MV-4-11 (cell line): ENCODE results near the gene ZFP69B.

Experiments used
- DNase-seq: peaks from one replicate; lab custom pipeline; 2025; lab: John Stamatoyannopoulos, UW

The ZFP69B gene

GRCh38 chr1:40449684-40450494, at the start of gene ZFP69B:
Gene ZFP69B (plus strand): TSS chr1:40450476. CDS start chr1:40450962, 486 bp downstream.
- peak; percentile 85 for DNase-seq

GRCh38 chr1:40401473-40402201, 48.6 kb upstream of the ZFP69B start:
- peak; percentile 67 for DNase-seq

GRCh38 chr1:40404670-40405462, 45.4 kb upstream of the ZFP69B start:
- peak; percentile 60 for DNase-seq

GRCh38 chr1:40405812-40406211, 44.5 kb upstream of the ZFP69B start:
- DNase-seq = no peak

- DNase-seq = no peak
Observed at GRCh38 chr1:40407453-40407852, 42.8 kb upstream of the ZFP69B start.

GRCh38 chr1:40409467-40409866, 40.8 kb upstream of the ZFP69B start:
- no peak for DNase-seq

GRCh38 chr1:40411294-40411693, 39.0 kb upstream of the ZFP69B start:
- DNase-seq = no peak

- DNase-seq = no peak
Observed at GRCh38 chr1:40411843-40412242, 38.4 kb upstream of the ZFP69B start.

GRCh38 chr1:40413527-40414252, 36.6 kb upstream of the ZFP69B start:
- no peak for DNase-seq

GRCh38 chr1:40414331-40414730, 35.9 kb upstream of the ZFP69B start:
- no peak for DNase-seq

- DNase-seq = no peak
Observed at GRCh38 chr1:40416709-40417108, 33.6 kb upstream of the ZFP69B start.

- peak; percentile 78 for DNase-seq
Observed at GRCh38 chr1:40421431-40422384, 28.6 kb upstream of the ZFP69B start.

- DNase-seq = no peak
Observed at GRCh38 chr1:40422630-40423263, 27.5 kb upstream of the ZFP69B start.

GRCh38 chr1:40423264-40423642, 27.0 kb upstream of the ZFP69B start:
- DNase-seq = peak; percentile 88

- DNase-seq = no peak
Observed at GRCh38 chr1:40423951-40424618, 26.2 kb upstream of the ZFP69B start.

- peak; percentile 22 for DNase-seq
Observed at GRCh38 chr1:40425198-40425597, 25.1 kb upstream of the ZFP69B start.

- no peak for DNase-seq
Observed at GRCh38 chr1:40431385-40431784, 18.9 kb upstream of the ZFP69B start.

- no peak for DNase-seq
Observed at GRCh38 chr1:40432644-40433390, 17.5 kb upstream of the ZFP69B start.

- no peak for DNase-seq
Observed at GRCh38 chr1:40435471-40435870, 14.8 kb upstream of the ZFP69B start.
